Hepatocyte (in vitro differentiated cells): ENCODE data around the gene SF3B6. TPM values are rescaled to one million over a fixed set of nuclear protein-coding genes. Genes with fewer than 3 reads are reported as not detected.

Experiments
- DNase-seq: peaks from one replicate; pipeline ENCODE4 v3.0.0-alpha.2; 2016; ENCODE audit warnings: low spot score
- H2AFZ ChIP-seq: fragments of 200-600 bp; sonication (generic); 2 replicates; pipeline ENCODE4 v1.6.0; 2016; ENCODE audit warnings: antibody characterized with exemption, mild to moderate bottlenecking
- H3K27ac ChIP-seq: fragments of 200-600 bp; sonication (generic); 2 replicates; pipeline ENCODE4 v1.5.1; 2016; ENCODE audit warnings: mild to moderate bottlenecking
- H3K27me3 ChIP-seq: fragments of 200-600 bp; sonication (generic); 2 replicates; pipeline ENCODE4 v1.6.1; 2016
- H3K36me3 ChIP-seq: fragments of 200-600 bp; sonication (generic); replicated peaks from 2 replicates; pipeline ENCODE4 v1.5.1; 2016; ENCODE audit warnings: low read depth; ENCODE audit not compliant: insufficient read depth
- H3K4me1 ChIP-seq: fragments of 200-600 bp; sonication (generic); 2 replicates; pipeline ENCODE4 v1.5.1; 2016; ENCODE audit warnings: mild to moderate bottlenecking, moderate library complexity; ENCODE audit not compliant: insufficient read depth
- H3K4me2 ChIP-seq: fragments of 200-600 bp; sonication (generic); 2 replicates; pipeline ENCODE4 v1.6.0; 2016
- H3K4me3 ChIP-seq: fragments of 200-600 bp; sonication (generic); 2 replicates; pipeline ENCODE4 v1.5.1; 2016; ENCODE audit warnings: mild to moderate bottlenecking
- H3K79me2 ChIP-seq: fragments of 200-600 bp; sonication (generic); 2 replicates; pipeline ENCODE4 v1.6.0; 2017; ENCODE audit warnings: mild to moderate bottlenecking
- H3K9me2 ChIP-seq: fragments of 200-600 bp; sonication (generic); replicated peaks from 2 replicates; pipeline ENCODE4 v1.6.0; 2017; ENCODE audit warnings: mild to moderate bottlenecking; ENCODE audit not compliant: insufficient read depth
- H3K9me3 ChIP-seq: fragments of 200-600 bp; sonication (generic); 2 replicates; pipeline ENCODE4 v1.5.1; 2016; ENCODE audit warnings: low read depth, mild to moderate bottlenecking
- H4K20me1 ChIP-seq: fragments of 200-600 bp; sonication (generic); 2 replicates; pipeline ENCODE4 v1.6.0; 2016; ENCODE audit warnings: mild to moderate bottlenecking; ENCODE audit not compliant: insufficient read depth, poor library complexity, severe bottlenecking
- EZH2 ChIP-seq: fragments of 200-600 bp; sonication (generic); IDR thresholded peaks from 2 replicates; pipeline ENCODE4 v1.6.1; 2016; ENCODE audit warnings: antibody characterized with exemption, mild to moderate bottlenecking, borderline replicate concordance
- EZH2phosphoT487 ChIP-seq: fragments of 200-600 bp; sonication (generic); IDR thresholded peaks from one replicate; pipeline ENCODE4 v1.6.1; 2018; ENCODE audit warnings: antibody characterized with exemption, mild to moderate bottlenecking, low read depth, moderate library complexity; ENCODE audit not compliant: unreplicated experiment, severe bottlenecking
- whole genome bisulfite sequencing: methylation state at CpG from one replicate; pipeline ENCODE4 v1.1.6; 2016; ENCODE audit warnings: low lambda C conversion rate; ENCODE audit errors: missing lambda C conversion rate; 5-methylcytosine and 5-hydroxymethylcytosine counted together
- polyA plus RNA-seq: library from polyadenylated mRNA; unstranded; fragments of >200 nt; fragmentation: Nextera tagmentation; extraction: Ambion mirVana; gene quantifications from 2 replicates; pipeline ENCODE4 v1.2.1, GENCODE V29; 2016
- total RNA-seq: library from RNA; depleted of rRNA; stranded (reverse); fragments of >200 nt; gene quantifications from 2 replicates; pipeline ENCODE4 v1.2.3, GENCODE V29; 2014
- TF ChIP-seq, protein P1 (sequence below): fragments of 200-600 bp; sonication (generic); IDR thresholded peaks from 2 replicates; pipeline ENCODE4 v1.5.1; 2016; ENCODE audit warnings: antibody characterized with exemption, mild to moderate bottlenecking; ENCODE audit not compliant: poor library complexity

Gene SF3B6
- total and polyA plus RNA-seq, 2 experiments from 2014 or later, result 158 to 174 TPM

DNA sequence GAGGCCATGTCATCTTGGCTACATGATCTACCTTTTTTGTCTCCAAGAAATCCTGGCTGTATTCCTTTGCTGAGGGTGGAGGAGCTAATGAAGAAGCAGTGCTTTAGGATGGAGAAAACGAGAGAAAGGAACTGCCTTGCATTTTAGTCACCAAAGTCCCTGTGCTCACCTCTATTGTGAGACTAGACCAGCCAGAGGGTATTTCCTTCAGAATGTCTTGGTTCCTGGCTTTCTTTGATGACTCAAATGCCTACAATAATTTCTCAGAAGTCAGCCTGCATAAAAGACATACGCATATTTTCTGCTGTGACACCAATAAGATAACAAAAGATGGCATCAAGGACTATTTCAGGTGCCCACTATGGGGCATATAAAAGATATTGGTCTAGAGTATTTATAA, 10.8 kb downstream of the SF3B6 start:
- peaks cover 4% of the 10 kb centered on the region for H4K20me1 ChIP-seq
- no peaks in the 10 kb centered on the region for H3K27me3 ChIP-seq
- H3K27ac ChIP-seq, result no peak overlapping the region
- no peak for DNase-seq
- TF ChIP-seq EZH2, result no peak
- TF ChIP-seq EZH2phosphoT487, result no peak
- TF ChIP-seq, protein P1, sequence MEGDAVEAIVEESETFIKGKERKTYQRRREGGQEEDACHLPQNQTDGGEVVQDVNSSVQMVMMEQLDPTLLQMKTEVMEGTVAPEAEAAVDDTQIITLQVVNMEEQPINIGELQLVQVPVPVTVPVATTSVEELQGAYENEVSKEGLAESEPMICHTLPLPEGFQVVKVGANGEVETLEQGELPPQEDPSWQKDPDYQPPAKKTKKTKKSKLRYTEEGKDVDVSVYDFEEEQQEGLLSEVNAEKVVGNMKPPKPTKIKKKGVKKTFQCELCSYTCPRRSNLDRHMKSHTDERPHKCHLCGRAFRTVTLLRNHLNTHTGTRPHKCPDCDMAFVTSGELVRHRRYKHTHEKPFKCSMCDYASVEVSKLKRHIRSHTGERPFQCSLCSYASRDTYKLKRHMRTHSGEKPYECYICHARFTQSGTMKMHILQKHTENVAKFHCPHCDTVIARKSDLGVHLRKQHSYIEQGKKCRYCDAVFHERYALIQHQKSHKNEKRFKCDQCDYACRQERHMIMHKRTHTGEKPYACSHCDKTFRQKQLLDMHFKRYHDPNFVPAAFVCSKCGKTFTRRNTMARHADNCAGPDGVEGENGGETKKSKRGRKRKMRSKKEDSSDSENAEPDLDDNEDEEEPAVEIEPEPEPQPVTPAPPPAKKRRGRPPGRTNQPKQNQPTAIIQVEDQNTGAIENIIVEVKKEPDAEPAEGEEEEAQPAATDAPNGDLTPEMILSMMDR, result no peak
- no peaks in the 10 kb centered on the region for H3K36me3 ChIP-seq
- H3K9me3 ChIP-seq, result no peaks in the 10 kb centered on the region
- WGBS, result 95% methylated on average over 2 of the region's 2 CpGs
- no peaks in the 10 kb centered on the region for H3K79me2 ChIP-seq
- H3K4me1 ChIP-seq, result no peaks in the 10 kb centered on the region
- H3K4me2 ChIP-seq, result no peak overlapping the region
- no peaks in the 10 kb centered on the region for H3K9me2 ChIP-seq
- no peak overlapping the region for H2AFZ ChIP-seq
- no peak overlapping the region for H3K4me3 ChIP-seq

DNA sequence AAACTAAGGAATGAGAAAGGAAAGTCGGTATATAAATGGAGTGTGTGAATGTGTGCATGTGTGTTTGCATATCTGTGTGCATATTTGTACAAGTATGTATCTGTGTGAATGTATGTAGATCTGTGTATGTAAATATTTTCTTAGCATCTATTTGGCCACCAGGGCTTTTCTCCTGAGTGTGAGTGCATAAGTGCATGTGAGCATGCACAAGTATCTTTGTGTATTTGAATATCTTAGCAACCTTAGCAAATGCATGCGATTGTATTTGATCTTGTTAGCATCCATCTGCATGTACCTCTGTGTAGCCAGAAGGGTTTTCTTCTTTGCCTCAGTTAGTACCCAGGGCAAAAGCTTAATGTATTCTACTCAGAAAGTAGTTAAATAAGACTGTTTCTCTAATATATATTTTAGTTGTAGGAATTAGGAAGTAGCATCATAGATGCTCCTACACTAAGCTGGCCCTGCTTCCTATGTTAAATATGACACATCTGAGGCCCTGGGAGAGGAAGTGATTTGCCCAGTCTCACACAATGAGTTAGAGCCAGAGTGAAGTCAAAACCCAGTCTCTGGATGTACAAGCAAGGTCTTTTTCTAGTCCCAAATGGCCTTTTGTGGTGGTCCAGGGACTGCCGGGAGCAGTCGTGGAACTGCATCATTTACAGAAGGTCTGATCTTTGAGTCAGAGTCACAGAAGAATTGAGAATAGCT, 17.4 kb downstream of the SF3B6 start:
- H3K9me2 ChIP-seq, result no peaks in the 10 kb centered on the region
- H3K79me2 ChIP-seq, result no peaks in the 10 kb centered on the region
- no peak overlapping the region for H2AFZ ChIP-seq
- H3K4me3 ChIP-seq, result no peak overlapping the region
- no peak overlapping the region for H3K4me2 ChIP-seq
- H3K4me1 ChIP-seq, result no peaks in the 10 kb centered on the region
- H3K27me3 ChIP-seq, result no peaks in the 10 kb centered on the region
- H4K20me1 ChIP-seq, result no peaks in the 10 kb centered on the region
- no peak for DNase-seq
- no peaks in the 10 kb centered on the region for H3K9me3 ChIP-seq
- WGBS, result 97% methylated on average over 4 of the region's 4 CpGs
- H3K36me3 ChIP-seq, result no peaks in the 10 kb centered on the region
- no peak overlapping the region for H3K27ac ChIP-seq
- TF ChIP-seq EZH2, result no peak
- TF ChIP-seq EZH2phosphoT487, result no peak
- TF ChIP-seq, protein P1, result no peak

DNA sequence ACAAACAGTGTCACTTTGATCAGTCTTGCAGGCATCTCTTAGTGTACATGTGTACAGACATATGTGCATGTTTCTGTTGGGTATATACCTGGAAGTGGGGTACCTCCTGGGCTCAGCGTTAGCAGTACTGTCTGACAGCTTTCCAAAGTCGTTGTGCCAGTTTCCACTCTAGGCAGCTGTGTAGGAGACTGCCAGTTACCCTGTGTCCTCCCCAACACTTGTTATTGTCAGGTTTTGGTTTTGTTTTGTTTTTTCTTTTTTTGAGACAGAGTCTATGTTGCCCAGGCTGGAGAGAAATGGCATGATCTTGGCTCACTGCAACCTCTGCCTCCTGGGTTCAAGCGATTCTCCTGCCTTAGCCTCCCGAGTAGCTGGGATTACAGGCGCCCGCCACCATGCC, 20.4 kb downstream of the SF3B6 start:
- Histone ChIP-seq H3K4me3 (no peak overlapping the region), H3K27ac (no peak overlapping the region), H4K20me1 (no peaks in the 10 kb centered on the region), H3K9me2 (no peaks in the 10 kb centered on the region), H3K4me1 (no peaks in the 10 kb centered on the region), H3K27me3 (no peaks in the 10 kb centered on the region), H3K79me2 (no peaks in the 10 kb centered on the region), H2AFZ (no peak overlapping the region), H3K4me2 (no peak overlapping the region), H3K9me3 (no peaks in the 10 kb centered on the region), H3K36me3 (no peaks in the 10 kb centered on the region)
- TF ChIP-seq, protein P1, result no peak
- TF ChIP-seq EZH2 (no peak), EZH2phosphoT487 (no peak)
- WGBS, result 96% methylated on average over 6 of the region's 6 CpGs
- DNase-seq, result no peak
